ENCODE measurements around the gene MAPK10.

DNA sequence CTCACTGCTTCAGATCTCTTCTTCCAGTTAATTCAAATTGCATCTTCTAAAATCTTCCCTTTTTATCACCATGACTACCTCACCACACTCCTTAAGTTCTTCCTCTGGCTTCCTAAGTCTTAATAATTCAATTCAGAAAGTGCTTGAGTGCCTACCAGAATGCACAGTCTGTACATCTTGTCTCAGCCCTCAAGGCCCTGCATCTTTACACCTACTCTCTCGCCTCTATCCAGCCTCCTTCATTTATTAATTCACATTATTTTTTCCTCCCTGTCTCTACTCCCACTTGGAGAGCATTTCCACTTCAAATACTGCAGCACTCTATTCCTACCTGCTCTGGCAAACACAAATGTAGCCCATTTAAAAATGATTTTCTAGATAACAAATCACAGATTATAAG, 90.5 kb downstream of the MAPK10 start:
- TF ChIP-seq POLR2A (IDR thresholded peaks at IDR 0.05) (no peak), POLR2AphosphoS5 (IDR thresholded peaks at IDR 0.05) (no peak), EP300 (IDR thresholded peaks at IDR 0.05) (no peak)
- TF ChIP-seq, protein P1, sequence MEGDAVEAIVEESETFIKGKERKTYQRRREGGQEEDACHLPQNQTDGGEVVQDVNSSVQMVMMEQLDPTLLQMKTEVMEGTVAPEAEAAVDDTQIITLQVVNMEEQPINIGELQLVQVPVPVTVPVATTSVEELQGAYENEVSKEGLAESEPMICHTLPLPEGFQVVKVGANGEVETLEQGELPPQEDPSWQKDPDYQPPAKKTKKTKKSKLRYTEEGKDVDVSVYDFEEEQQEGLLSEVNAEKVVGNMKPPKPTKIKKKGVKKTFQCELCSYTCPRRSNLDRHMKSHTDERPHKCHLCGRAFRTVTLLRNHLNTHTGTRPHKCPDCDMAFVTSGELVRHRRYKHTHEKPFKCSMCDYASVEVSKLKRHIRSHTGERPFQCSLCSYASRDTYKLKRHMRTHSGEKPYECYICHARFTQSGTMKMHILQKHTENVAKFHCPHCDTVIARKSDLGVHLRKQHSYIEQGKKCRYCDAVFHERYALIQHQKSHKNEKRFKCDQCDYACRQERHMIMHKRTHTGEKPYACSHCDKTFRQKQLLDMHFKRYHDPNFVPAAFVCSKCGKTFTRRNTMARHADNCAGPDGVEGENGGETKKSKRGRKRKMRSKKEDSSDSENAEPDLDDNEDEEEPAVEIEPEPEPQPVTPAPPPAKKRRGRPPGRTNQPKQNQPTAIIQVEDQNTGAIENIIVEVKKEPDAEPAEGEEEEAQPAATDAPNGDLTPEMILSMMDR (IDR thresholded peaks at IDR 0.05), result no peak
